ENCODE results near the gene SMPX. TPM values are rescaled to one million over a fixed set of nuclear protein-coding genes. Genes with fewer than 3 reads are reported as not detected.
"Not testable (repeated sequence)": the region's sequence is repeated elsewhere in the genome, so short reads cannot be mapped to it uniquely, and the experiment has no call there.

SMPX gene
- total and polyA plus RNA-seq, 2 donors (not counting 1 experiment from before 2014, with no cell fraction given), result not detected

GRCh38 chrX:21779095-21779494, 21.2 kb upstream of the SMPX start:
- Histone ChIP-seq H3K79me2 (ENCODE audit: control insufficient read depth, insufficient read depth, low read length) (no peaks in the 10 kb centered on the region), H3K4me2 (ENCODE audit: extremely low read depth, insufficient read depth, low read length) (no peak overlapping the region), H3K4me1 (ENCODE audit: control insufficient read depth, extremely low read depth, insufficient read depth, low read length) (no peaks in the 10 kb centered on the region), H3K9ac (ENCODE audit: insufficient read depth, low read length) (no peak overlapping the region), H3K9me3 (ENCODE audit: control insufficient read depth, insufficient read depth, low read depth, low read length) (no peaks in the 10 kb centered on the region), H3K36me3 (ENCODE audit: control insufficient read depth, insufficient read depth, low read length) (no peaks in the 10 kb centered on the region), H4K20me1 (ENCODE audit: control insufficient read depth, extremely low read depth, insufficient read depth, low read length) (no peaks in the 10 kb centered on the region), H3K27me3 (ENCODE audit: control insufficient read depth, insufficient read depth, low read length) (no peaks in the 10 kb centered on the region), H3K27ac (ENCODE audit: insufficient read depth, low read length) (no peak overlapping the region), H2AFZ (ENCODE audit: low read length) (no peak overlapping the region), H3K4me3 (replicated peaks in 1 of 4; ENCODE audit: control extremely low read depth in 1 of 4, insufficient read depth in 1 of 4, low read depth in 3 of 4, low read length in 4 of 4) (no peak overlapping the region)
- DNase-seq (ENCODE audit: low read depth in 2 of 2), result no peak
- no peak for TF ChIP-seq EZH2 (IDR thresholded peaks at IDR 0.05; ENCODE audit: low read length, missing control alignments)
- TF ChIP-seq, protein P1, sequence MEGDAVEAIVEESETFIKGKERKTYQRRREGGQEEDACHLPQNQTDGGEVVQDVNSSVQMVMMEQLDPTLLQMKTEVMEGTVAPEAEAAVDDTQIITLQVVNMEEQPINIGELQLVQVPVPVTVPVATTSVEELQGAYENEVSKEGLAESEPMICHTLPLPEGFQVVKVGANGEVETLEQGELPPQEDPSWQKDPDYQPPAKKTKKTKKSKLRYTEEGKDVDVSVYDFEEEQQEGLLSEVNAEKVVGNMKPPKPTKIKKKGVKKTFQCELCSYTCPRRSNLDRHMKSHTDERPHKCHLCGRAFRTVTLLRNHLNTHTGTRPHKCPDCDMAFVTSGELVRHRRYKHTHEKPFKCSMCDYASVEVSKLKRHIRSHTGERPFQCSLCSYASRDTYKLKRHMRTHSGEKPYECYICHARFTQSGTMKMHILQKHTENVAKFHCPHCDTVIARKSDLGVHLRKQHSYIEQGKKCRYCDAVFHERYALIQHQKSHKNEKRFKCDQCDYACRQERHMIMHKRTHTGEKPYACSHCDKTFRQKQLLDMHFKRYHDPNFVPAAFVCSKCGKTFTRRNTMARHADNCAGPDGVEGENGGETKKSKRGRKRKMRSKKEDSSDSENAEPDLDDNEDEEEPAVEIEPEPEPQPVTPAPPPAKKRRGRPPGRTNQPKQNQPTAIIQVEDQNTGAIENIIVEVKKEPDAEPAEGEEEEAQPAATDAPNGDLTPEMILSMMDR (conservative IDR thresholded peaks at IDR 0.05 in 1 of 2, IDR thresholded peaks at IDR 0.05 in 1 of 2; ENCODE audit: low read depth in 1 of 2, low read length in 2 of 2), result no peak

DNA sequence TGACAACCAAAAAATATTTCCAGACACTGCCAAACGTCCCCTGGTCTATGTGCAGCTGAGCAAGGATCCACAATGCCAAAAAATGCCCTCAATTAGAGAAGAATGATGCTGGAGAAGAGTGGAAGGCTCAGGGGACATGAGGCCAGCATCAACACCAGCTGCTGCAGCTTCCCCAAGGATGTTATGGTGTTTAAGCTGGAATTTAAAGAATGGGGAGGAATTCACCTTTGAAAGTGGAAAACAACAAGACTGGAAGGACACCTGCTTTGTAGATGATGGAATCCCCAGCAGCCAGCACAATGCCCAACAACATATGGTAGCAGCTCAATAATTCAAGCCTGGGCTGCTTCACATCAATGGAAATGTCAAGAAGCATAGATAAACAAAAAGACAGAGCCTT, 20.3 kb upstream of the SMPX start:
- no peaks in the 10 kb centered on the region for H3K27me3 ChIP-seq (ENCODE audit: control insufficient read depth, insufficient read depth, low read length)
- H3K79me2 ChIP-seq (ENCODE audit: control insufficient read depth, insufficient read depth, low read length), result no peaks in the 10 kb centered on the region
- no peaks in the 10 kb centered on the region for H3K4me1 ChIP-seq (ENCODE audit: control insufficient read depth, extremely low read depth, insufficient read depth, low read length)
- H2AFZ ChIP-seq (ENCODE audit: low read length), result no peak overlapping the region
- no peak overlapping the region for H3K27ac ChIP-seq (ENCODE audit: insufficient read depth, low read length)
- H4K20me1 ChIP-seq (ENCODE audit: control insufficient read depth, extremely low read depth, insufficient read depth, low read length), result no peaks in the 10 kb centered on the region
- no peak overlapping the region for H3K4me3 ChIP-seq (replicated peaks in 1 of 4; ENCODE audit: control extremely low read depth in 1 of 4, insufficient read depth in 1 of 4, low read depth in 3 of 4, low read length in 4 of 4)
- H3K9me3 ChIP-seq (ENCODE audit: control insufficient read depth, insufficient read depth, low read depth, low read length), result no peaks in the 10 kb centered on the region
- H3K9ac ChIP-seq (ENCODE audit: insufficient read depth, low read length), result no peak overlapping the region
- DNase-seq (ENCODE audit: low read depth in 2 of 2), result no peak
- no peak for TF ChIP-seq EZH2 (IDR thresholded peaks at IDR 0.05; ENCODE audit: low read length, missing control alignments)
- TF ChIP-seq, protein P1 (conservative IDR thresholded peaks at IDR 0.05 in 1 of 2, IDR thresholded peaks at IDR 0.05 in 1 of 2; ENCODE audit: low read depth in 1 of 2, low read length in 2 of 2), result no peak
- H3K36me3 ChIP-seq (ENCODE audit: control insufficient read depth, insufficient read depth, low read length), result no peaks in the 10 kb centered on the region
- no peak overlapping the region for H3K4me2 ChIP-seq (ENCODE audit: extremely low read depth, insufficient read depth, low read length)

DNA sequence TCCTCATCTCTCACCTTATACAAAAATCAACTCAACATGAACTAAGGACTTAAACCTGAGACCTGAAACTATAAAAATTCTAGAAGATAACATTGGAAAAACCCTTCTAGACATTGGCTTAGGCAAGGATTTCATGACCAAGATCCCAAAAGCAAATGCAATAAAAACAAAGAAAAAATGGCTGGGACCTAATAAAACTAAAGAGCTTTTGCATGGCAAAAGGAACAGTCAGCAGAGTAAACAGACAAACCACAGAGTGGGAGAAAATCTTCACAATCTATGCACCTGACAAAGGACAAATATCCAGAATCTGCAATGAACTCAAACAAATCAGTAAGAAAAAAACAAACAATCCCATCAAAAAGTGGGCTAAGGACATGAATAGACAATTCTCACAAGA, 17.2 kb upstream of the SMPX start:
- not testable (repeated sequence) for H3K36me3 ChIP-seq (ENCODE audit: control insufficient read depth, insufficient read depth, low read length); DNase-seq (ENCODE audit: low read depth in 2 of 2); H3K27me3 ChIP-seq (ENCODE audit: control insufficient read depth, insufficient read depth, low read length); H3K9me3 ChIP-seq (ENCODE audit: control insufficient read depth, insufficient read depth, low read depth, low read length); H2AFZ ChIP-seq (ENCODE audit: low read length); H4K20me1 ChIP-seq (ENCODE audit: control insufficient read depth, extremely low read depth, insufficient read depth, low read length); H3K9ac ChIP-seq (ENCODE audit: insufficient read depth, low read length); H3K4me1 ChIP-seq (ENCODE audit: control insufficient read depth, extremely low read depth, insufficient read depth, low read length); H3K4me2 ChIP-seq (ENCODE audit: extremely low read depth, insufficient read depth, low read length); H3K27ac ChIP-seq (ENCODE audit: insufficient read depth, low read length); H3K4me3 ChIP-seq (replicated peaks in 1 of 4; ENCODE audit: control extremely low read depth in 1 of 4, insufficient read depth in 1 of 4, low read depth in 3 of 4, low read length in 4 of 4); H3K79me2 ChIP-seq (ENCODE audit: control insufficient read depth, insufficient read depth, low read length)

GRCh38 chrX:21773036-21773435, 15.1 kb upstream of the SMPX start:
- H4K20me1 ChIP-seq (ENCODE audit: control insufficient read depth, extremely low read depth, insufficient read depth, low read length); H3K4me2 ChIP-seq (ENCODE audit: extremely low read depth, insufficient read depth, low read length); H3K9ac ChIP-seq (ENCODE audit: insufficient read depth, low read length); DNase-seq (ENCODE audit: low read depth in 2 of 2); H3K36me3 ChIP-seq (ENCODE audit: control insufficient read depth, insufficient read depth, low read length); H3K27me3 ChIP-seq (ENCODE audit: control insufficient read depth, insufficient read depth, low read length); H3K4me1 ChIP-seq (ENCODE audit: control insufficient read depth, extremely low read depth, insufficient read depth, low read length); H3K9me3 ChIP-seq (ENCODE audit: control insufficient read depth, insufficient read depth, low read depth, low read length); H3K79me2 ChIP-seq (ENCODE audit: control insufficient read depth, insufficient read depth, low read length); H3K4me3 ChIP-seq (replicated peaks in 1 of 4; ENCODE audit: control extremely low read depth in 1 of 4, insufficient read depth in 1 of 4, low read depth in 3 of 4, low read length in 4 of 4); H2AFZ ChIP-seq (ENCODE audit: low read length); H3K27ac ChIP-seq (ENCODE audit: insufficient read depth, low read length): not testable (repeated sequence)

Measured in fibroblast of lung (primary cell).